ENCODE results near the gene IGF2BP2.

- TF ChIP-seq CTCF (IDR thresholded peaks at IDR 0.05) = no peak
- TF ChIP-seq POLR2A (IDR thresholded peaks at IDR 0.05; ENCODE audit: low read depth) = no peak
- no peak for TF ChIP-seq POLR2AphosphoS5 (IDR thresholded peaks at IDR 0.05)
Observed at GRCh38 chr3:185750702-185751101, 74.1 kb downstream of the IGF2BP2 start.
